22Rv1 (cell line): Measurements from ENCODE around the gene AHSA1.

ENCODE experiments used
- H3K27ac ChIP-seq: fragments of 450-650 bp; 2 replicates; pipeline ENCODE4 v1.5.1; 2017
- ZFX ChIP-seq: fragments of 450-650 bp; IDR thresholded peaks from 2 replicates; pipeline ENCODE4 v1.6.1; 2017; ENCODE audit warnings: antibody characterized with exemption, borderline replicate concordance
- TF ChIP-seq, protein P1 (sequence below): fragments of 450-650 bp; IDR thresholded peaks from 2 replicates; pipeline ENCODE4 v1.5.1; 2017; ENCODE audit warnings: mild to moderate bottlenecking

AHSA1 gene

DNA sequence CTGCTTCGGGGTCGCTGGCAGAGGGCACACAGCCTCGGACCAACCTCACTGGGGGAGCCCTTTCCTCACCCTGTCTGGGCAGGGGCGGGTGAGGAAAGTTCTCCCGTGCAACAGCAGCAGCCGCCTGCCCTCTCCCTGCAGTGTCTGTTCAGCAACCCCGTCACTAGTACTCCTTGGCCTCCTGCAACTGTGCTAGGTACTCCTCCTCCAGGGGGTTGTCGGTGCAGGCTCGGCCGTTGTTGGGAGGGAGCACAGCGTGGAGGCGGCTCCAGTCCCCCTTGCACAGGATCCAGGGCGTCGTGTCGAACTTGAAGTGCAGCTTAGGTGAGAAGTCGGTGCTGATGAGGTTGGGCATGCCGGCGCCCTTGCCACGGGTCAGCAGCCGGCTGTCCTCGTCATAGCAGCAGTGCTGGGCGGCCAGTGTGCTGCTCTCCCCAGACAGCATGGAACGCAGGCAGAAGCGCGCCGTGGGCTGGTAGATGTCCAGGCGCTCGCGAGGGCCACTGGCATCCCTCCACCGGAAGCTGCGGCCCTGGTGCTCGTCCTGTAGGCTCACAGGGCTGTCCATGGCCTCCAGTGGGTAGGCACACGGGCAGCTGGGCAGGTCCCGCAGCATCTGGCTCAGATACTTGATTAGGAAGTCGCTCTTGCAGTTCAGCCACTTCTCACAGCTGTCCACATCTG, 17.7 kb downstream of the AHSA1 start:
- no peak for TF ChIP-seq ZFX
- TF ChIP-seq, protein P1, sequence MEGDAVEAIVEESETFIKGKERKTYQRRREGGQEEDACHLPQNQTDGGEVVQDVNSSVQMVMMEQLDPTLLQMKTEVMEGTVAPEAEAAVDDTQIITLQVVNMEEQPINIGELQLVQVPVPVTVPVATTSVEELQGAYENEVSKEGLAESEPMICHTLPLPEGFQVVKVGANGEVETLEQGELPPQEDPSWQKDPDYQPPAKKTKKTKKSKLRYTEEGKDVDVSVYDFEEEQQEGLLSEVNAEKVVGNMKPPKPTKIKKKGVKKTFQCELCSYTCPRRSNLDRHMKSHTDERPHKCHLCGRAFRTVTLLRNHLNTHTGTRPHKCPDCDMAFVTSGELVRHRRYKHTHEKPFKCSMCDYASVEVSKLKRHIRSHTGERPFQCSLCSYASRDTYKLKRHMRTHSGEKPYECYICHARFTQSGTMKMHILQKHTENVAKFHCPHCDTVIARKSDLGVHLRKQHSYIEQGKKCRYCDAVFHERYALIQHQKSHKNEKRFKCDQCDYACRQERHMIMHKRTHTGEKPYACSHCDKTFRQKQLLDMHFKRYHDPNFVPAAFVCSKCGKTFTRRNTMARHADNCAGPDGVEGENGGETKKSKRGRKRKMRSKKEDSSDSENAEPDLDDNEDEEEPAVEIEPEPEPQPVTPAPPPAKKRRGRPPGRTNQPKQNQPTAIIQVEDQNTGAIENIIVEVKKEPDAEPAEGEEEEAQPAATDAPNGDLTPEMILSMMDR = no peak
- H3K27ac ChIP-seq = no peak overlapping the region

DNA sequence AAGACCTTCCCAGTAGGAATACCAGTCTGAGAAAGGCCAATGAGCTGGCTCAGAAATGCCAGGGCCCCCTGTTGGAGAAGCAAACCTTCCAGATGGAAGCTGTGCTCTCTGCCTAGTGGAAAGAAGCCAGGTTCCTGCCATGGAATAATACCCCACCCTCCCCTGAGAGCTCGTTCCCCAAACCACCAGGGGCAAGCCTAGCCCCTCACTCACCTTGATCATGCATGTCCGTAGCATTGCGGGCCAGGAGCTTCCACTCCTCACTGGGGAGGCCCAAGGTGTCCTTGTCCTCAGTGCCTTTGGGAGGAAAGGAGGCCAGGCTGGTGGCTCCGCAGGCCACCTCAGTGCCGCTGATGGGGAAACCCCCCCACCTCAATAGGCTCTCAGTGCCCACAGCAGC, 20.1 kb downstream of the AHSA1 start:
- TF ChIP-seq, protein P1 = no peak
- TF ChIP-seq ZFX = no peak
- H3K27ac ChIP-seq = no peak overlapping the region

DNA sequence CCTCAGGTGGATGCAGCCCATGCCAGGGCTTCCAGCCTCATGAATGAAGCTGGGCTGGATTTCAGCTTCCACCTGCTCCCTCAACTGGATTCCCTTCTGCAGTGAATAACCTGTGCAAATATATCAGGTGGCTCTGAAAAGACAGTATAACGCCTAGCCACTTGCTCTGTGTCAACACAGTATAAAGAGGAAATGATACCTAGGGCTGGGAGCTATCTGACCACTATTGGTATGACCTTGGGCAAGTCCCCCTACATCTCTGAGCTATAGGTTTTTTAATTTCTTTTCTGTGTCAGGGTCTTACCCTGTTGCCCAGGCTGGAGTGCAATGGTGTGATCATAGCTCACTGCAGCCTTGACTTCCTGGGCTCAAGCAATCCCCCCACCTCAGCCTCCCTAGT, 20.9 kb downstream of the AHSA1 start:
- no peak overlapping the region for H3K27ac ChIP-seq

DNA sequence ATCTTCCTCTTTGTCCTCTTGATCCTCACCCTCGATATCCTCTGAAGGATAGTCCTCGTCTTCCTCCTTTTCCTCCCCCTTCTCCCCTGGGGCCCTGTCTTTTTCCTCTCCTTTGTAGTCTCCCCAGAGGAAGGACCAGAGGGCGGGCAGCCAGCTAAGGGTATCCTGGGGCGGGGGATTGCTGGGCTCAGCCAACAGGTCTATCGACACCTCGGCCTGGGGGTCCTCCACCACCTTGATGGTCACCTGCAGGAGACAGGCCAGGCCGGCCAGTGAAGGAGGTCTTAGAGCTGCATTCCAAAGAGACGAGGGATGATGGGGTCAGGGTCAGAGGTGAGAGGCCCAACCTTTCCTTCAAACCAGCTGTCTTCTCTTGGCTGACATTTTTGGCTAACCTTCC, 24.5 kb downstream of the AHSA1 start:
- H3K27ac ChIP-seq = no peak overlapping the region
- TF ChIP-seq ZFX = no peak
- TF ChIP-seq, protein P1 = no peak

More for the DNA sequence above, 20.9 kb downstream of the AHSA1 start:
- no peak for TF ChIP-seq ZFX
- TF ChIP-seq, protein P1 = no peak

DNA sequence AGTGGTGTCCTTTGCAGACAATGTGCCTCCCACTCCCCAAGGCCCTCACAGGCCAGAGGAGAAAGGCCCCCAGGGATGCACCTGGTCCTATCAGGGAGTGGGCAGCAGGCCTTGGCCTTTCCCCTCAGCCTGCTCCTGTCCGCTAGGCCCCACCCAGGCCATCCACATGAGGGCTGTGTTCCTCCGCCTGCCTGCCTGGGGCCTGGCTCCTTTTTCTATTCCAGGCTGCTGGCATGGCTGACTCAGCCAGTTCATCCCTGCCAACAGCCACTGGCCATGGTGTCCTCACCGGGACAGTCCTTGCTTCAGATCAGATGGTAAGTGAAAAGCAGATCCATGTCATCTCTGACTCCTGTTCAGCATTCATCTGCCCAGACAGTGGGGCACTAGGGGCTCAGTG, 27.4 kb downstream of the AHSA1 start:
- TF ChIP-seq, protein P1 = no peak
- no peak for TF ChIP-seq ZFX
- H3K27ac ChIP-seq = no peak overlapping the region

DNA sequence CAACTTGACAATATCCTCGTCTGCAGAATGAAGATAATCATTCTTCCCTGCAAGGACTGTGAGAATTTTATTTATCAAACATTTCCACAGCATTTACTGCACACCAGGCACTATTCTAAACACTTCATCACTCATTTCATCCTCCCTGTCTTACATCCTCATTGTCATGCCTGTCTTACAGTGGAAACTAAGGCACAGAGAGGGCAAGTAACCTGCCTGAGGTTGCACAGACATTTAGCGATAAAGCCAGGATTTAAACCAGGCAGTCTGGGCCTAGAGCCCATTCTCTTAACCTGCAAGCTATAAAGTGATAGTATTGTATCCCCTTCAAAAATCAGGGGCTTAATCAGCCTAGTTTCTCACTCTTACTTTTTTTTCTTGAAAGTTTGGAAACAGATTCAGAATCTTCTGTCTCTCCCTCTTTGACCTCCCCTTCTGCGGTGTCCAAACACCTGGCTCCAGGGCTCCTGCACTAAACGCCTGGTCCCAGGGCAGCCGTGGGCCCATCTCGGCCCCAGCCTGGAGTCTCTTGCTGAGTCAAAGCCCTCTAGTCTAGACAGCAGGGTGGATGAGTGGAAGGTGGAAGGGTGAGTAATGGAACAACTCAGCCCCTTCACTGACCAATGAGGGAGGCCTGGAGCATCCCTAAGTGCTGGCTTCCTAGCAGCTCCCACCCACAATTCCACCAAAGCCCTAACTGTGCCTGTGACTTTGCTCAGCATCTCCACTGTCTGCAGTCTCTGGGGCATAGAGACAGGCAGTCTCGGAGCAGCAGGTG, 28.2 kb downstream of the AHSA1 start:
- TF ChIP-seq, protein P1 = no peak
- no peak for TF ChIP-seq ZFX
- no peak overlapping the region for H3K27ac ChIP-seq

DNA sequence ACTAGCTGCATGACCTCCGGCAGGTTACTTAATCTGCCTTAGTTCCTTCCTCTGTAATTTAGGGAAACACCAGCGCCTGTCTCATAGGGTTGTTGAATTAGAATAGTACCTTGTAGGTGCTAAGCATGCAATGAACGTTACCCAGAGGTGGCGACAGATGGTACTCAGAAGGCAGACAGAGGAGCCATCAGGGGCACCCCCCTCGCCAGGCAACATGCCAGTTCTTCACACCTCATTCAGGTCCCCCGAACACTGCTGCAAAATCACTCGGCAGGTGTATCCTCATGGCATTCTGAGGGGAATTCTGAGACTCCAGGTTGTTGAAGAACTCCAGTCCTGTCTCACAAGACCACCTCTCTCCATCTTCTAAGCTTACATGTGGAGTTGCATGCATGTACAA, 30.7 kb downstream of the AHSA1 start:
- TF ChIP-seq, protein P1 = no peak
- no peak for TF ChIP-seq ZFX

More for the DNA sequence above, 30.7 kb downstream of the AHSA1 start:
- H3K27ac ChIP-seq = no peak overlapping the region
